NCI-H2227 (cell line): ENCODE measurements around the gene ZNF92.
"Not testable (repeated sequence)": the region's sequence is repeated elsewhere in the genome, so short reads cannot be mapped to it uniquely, and the experiment has no call there.

Source experiments
- DNase-seq: peaks from one replicate; lab custom pipeline; 2025; ENCODE audit not compliant: unreplicated experiment; lab: John Stamatoyannopoulos, UW

The ZNF92 gene

GRCh38 chr7:65423286-65423685 is 49.6 kb downstream of the ZNF92 start:
- not testable (repeated sequence) for DNase-seq

DNA sequence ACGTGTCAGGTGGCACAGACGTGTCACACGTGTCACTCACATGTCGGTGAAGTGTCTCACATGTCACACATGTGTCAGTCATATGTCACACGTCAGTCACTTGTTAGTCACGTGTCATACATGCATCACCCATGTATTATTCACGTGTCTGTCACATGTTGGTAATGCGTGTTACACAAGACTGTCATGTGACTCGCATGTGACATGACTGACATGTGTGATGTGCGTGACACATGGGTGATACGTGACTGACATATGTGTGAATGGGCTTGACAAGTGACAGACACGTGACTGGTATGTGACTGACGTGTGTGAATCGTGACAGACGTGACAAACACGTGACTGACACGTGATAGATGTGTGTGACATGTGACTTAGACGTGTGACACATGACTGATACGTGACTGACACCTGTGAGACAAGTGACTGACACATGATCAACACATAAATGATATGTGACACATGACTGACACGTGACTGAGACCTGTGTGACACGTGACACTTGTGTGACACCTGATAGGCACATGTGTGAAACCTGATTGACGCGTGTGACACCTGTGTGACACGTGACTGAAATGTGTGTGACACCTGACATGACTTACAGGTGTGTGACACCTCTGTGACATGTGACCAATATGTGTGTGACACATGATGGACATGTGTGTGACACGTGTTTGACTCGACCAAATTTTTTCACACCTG is 56.1 kb downstream of the ZNF92 start:
- no peak for DNase-seq

GRCh38 chr7:65430344-65431186 is 56.9 kb downstream of the ZNF92 start:
- no peak for DNase-seq

DNA sequence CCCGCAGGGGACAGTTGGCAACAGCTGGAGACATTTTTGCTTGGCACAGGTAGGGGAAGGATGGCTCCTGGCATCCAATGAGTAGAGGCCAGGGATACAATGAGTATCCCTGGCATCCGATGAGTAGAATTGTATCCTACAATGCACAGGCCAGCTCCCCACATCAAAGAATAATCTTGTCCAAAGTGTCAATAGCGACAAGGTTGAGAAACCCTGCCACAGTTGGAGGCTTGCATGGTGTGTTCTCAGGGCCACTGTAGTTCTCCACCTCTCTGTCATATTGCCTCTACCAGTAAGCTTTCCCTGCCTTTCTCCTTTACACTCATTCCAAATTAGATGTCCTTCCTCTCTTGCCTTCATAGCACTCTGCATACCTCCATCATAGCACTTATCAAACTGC is 60.7 kb downstream of the ZNF92 start:
- no peak for DNase-seq

DNA sequence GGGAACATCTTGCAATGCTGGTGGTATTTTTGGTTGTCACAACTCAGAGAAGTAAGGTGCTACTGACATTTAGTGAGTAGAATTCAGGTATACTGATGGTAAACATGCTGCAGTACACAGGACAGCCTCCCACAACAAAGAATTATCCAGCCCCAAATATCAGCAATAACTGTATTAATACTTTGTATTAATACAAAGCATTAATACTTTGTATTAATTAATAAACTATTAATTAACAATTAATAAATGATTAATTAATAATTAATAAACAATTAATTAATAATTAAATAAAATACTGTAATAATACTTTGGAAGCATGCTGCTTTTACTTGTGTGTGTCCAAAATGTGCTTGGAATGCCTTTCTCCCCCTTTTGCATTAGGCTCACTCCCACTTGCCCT is 62.5 kb downstream of the ZNF92 start:
- no peak for DNase-seq

DNA sequence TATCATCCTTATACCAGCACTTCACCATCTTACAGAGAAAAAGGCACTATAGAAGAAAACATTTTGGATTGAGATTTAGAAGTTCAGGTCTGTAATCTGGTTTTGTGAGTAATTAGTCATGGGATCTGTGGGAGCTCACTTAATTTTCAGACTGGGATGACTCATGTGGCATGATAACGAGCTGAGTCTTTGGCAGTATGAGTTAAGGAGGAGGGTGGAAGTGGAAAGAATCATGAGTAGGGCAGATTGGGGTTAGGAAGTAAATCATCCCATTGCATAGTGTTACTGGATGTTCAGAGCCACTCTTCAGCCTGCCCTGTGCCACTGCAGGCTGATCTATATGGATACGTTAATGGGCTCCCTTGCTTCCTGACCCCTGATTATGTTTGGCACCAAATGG is 64.9 kb downstream of the ZNF92 start:
- DNase-seq = no peak

DNA sequence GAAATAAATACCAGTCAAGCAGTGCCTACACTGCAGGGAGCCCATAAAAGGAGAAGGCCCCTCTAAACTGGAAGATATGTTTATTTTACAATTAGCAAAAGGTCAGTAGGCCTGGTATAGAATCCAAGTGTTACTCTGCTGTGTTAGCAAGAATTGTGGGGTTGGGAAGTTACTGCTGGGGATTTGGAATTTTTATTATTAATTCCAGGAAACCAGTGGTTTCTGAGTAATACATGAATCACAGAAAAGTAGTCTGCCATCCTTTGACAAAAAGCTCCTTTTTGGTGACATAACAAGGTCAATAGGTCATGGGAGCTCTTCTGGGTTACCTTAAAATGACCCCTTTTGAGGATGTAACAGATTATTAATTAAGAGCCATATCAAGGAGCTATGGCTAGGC is 67.4 kb downstream of the ZNF92 start:
- DNase-seq = no peak

DNA sequence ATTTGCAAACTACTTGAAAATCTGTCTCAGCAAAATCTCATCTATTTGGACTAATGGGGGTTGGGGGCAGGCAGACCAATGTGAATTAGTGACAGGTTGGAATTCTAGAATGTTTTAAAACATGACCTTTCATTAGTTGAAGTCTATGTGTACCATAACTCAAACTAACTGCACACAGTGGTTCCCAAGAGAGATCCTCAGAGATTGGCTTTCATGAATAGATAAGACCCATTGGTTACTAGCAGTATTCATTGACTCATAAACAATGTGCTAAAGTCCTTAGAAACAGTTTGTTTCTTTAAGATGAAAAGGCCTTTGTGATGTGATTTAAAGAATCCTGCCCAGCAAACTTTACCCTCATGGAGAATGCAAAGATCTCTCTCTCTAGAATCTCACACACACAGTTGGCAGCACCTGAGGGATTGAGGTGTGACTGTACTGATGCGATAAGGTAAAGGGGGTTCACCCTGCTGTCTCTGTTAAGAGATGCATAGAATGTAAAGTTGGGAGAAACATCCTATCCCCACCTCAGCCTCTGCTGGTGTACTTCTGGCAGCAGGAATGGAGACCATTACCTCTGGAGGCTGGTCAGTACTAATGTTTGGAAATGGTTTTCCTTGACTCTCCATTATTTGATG is 70.7 kb downstream of the ZNF92 start:
- DNase-seq = no peak

GRCh38 chr7:65444899-65445823 is 71.5 kb downstream of the ZNF92 start:
- no peak for DNase-seq

DNA sequence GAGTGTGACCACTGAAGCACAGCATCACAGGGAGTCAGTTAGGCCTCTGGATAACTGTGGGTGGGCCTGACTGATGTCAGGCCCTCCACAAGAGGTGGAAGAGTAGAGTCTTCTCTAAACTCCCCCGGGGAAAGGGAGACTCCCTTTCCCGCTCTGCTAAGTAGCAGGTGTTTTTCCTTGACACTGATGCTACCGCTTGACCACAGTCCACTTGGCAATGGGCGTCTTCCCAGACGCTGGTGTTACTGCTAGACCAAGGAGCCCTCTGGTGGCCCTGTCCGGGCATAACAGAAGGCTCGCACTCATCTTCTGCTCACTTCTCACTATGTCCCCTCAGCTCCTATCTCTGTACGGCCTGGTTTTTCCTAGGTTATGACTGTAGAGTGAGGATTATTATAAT is 73.4 kb downstream of the ZNF92 start:
- not testable (repeated sequence) for DNase-seq

DNA sequence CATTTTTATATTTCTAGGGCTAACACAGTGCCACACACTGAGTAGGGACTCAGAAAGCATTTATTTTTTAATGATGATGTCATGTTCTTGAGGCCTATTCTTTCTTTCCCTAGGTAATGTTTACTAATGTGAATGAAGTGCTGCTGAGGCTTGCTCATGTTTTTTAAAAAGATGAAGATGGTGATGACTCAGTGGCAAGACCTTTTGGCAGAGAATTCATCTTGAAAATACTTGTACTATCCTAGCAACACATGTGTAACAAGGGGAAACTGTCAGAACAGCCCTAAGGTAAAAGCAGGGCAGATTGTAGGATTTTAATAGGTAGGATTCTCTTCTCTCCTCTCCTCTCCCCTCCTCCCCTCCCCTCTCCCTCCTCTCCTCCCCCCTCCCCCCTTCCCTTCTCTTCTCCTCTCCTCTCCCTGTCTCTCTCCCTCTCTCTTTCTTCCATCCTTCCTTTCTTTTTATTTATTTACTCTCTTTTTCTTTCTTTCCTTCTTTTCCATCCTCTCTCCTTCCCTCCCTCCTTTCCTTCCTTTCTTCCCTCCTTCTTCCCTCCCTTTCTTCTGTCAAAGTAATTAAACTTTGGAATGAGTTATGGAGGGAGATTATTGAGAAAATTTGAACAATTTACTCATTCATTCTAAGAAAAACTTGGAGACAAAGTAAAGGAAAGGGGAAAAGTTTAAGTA is 75.3 kb downstream of the ZNF92 start:
- DNase-seq = no peak

DNA sequence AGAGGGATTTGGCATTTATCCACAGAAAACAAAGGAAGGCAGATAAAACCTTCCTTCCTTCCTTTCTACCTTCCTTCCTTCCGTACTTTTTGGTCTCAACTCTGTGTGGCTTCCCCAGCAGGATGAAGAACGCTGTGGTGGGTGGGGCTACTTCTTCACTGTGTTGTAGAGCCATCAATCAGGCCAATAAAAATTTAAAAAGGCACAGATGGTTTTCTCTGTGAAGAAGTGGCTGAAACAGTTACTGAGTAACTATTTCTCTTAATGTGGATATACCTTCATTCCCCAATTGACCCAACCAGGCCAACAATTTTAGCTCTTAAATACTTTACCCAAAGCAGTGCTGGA is 75.8 kb downstream of the ZNF92 start:
- no peak for DNase-seq
